Measurements from ENCODE around the gene MYH14. TPM values are rescaled to one million over a fixed set of nuclear protein-coding genes. Genes with fewer than 3 reads are reported as not detected.

Gene MYH14
- total and polyA plus RNA-seq, 9 of the 15 experiments (the other 6 are each of a cell fraction or from before 2014, with no cell fraction given): 0.04 to 0.86 (median 0.19) TPM; not detected in 2

GRCh38 chr19:50310759-50311465, 107.5 kb downstream of the MYH14 start:
- no peak for FAIRE-seq
- DNase-seq (ENCODE audit: extremely low read depth in 1 of 4, low spot score in 3 of 4): no peak
- 7% methylated on average over 9 of the region's 10 CpGs for WGBS (ENCODE audit: insufficient coverage, low coverage, missing lambda C conversion rate)
- intact Hi-C loops (cut with micrococcal nuclease): no loop called here
- Histone ChIP-seq H3K9me1 (ENCODE audit: control insufficient read depth, insufficient read depth, low read length) (no peaks in the 10 kb centered on the region), H3K4me1 (replicated peaks in 1 of 2; ENCODE audit: control insufficient read depth in 2 of 2, insufficient read depth in 2 of 2, low read length in 2 of 2) (peaks cover 0 to 41% of the 10 kb centered on the region in 2 experiments), H3K27me3 (ENCODE audit: control insufficient read depth in 2 of 2, insufficient read depth in 2 of 2, low read length in 2 of 2) (peaks cover 30 to 41% of the 10 kb centered on the region in 2 experiments), H3K36me3 (ENCODE audit: control insufficient read depth, insufficient read depth, low read length) (no peaks in the 10 kb centered on the region), H4K20me1 (replicated peaks; ENCODE audit: control insufficient read depth, insufficient read depth, low read length) (peaks cover 3% of the 10 kb centered on the region; the same call in 1 of the 2 replicates), H3K4me2 (ENCODE audit: insufficient read depth, low read length) (no peak overlapping the region), H3K4me3 (no peak overlapping the region), H2AFZ (ENCODE audit: low read depth, low read length) (no peak overlapping the region), H3K9ac (ENCODE audit: insufficient read depth in 1 of 2, low read depth in 2 of 2, low read length in 2 of 2) (no peak overlapping the region), H3K27ac (ENCODE audit: extremely low read depth, low read depth, low read length) (no peak overlapping the region), H3K9me3 (replicated peaks; ENCODE audit: control insufficient read depth, insufficient read depth, low read depth, low read length) (no peaks in the 10 kb centered on the region), H3K79me2 (ENCODE audit: control insufficient read depth, insufficient read depth, low read length) (no peaks in the 10 kb centered on the region)
- no TSS peak for BruUV-seq (replicated peaks)
- POLR2A ChIA-PET: interaction anchor here (1.1 to 1.9 kb wide), 2 partner anchors 11 to 15 kb away, joined by 3 to 6 read pairs; no protein-coding TSS in a partner anchor
- peak; percentile 88 for TF ChIP-seq BCOR (IDR thresholded peaks at IDR 0.05)
- peak; percentile 83 for TF ChIP-seq ATF3 (IDR thresholded peaks at IDR 0.05)
- TF ChIP-seq ATF3 (CRISPR knock-in tag; conservative IDR thresholded peaks at IDR 0.05): no peak
- TF ChIP-seq RBM25 (IDR thresholded peaks at IDR 0.05; ENCODE audit: low read depth, low read length, severe bottlenecking): peak; percentile 75
- TF ChIP-seq CEBPB (tag; IDR thresholded peaks at IDR 0.05): peak; percentile 88
- TF ChIP-seq SMARCA5 (IDR thresholded peaks at IDR 0.05): peak; percentile 74
- TF ChIP-seq CEBPG (CRISPR knock-in tag; IDR thresholded peaks at IDR 0.05): peak; percentile 85
- peak; percentile 50 to 83 for TF ChIP-seq CEBPG (tag; conservative IDR thresholded peaks at IDR 0.05 in 1 of 2, IDR thresholded peaks at IDR 0.05 in 1 of 2)
- no peak for TF ChIP-seq SREBF2 (CRISPR knock-in tag; IDR thresholded peaks at IDR 0.05)
- peak; percentile 33; the same call in 1 of the 2 replicates for TF ChIP-seq HDAC2 (IDR thresholded peaks at IDR 0.05)
- TF ChIP-seq MECOM (CRISPR knock-in tag; IDR thresholded peaks at IDR 0.05): no peak
- peak; percentile 88 for TF ChIP-seq ZFP36 (IDR thresholded peaks at IDR 0.05; ENCODE audit: low read depth, low read length, partially characterized antibody)
- TF ChIP-seq CHD4 (IDR thresholded peaks at IDR 0.05; ENCODE audit: insufficient read depth, insufficient replicate concordance, low read depth, low read length, poor library complexity, severe bottlenecking): peak; percentile 44
- TF ChIP-seq KDM1A (IDR thresholded peaks at IDR 0.05): peak in 1 of 2 experiments; percentile 59; a peak in 1 of 4 replicates
- peak in 1 of 2 experiments; percentile 56; a peak in 2 of 4 replicates for TF ChIP-seq RCOR1 (IDR thresholded peaks at IDR 0.05; ENCODE audit: borderline replicate concordance in 1 of 2, low read depth in 2 of 2, low read length in 2 of 2)
- TF ChIP-seq FOXA3 (CRISPR knock-in tag; conservative IDR thresholded peaks at IDR 0.05 in 1 of 2, IDR thresholded peaks at IDR 0.05 in 1 of 2): no peak
- CTCF ChIA-PET (ENCODE audit: low intra/inter-chr PET ratio): interaction anchor here (0.7 kb wide), 1 partner anchor 75 kb away, joined by 3 read pairs; no protein-coding TSS in a partner anchor
- in situ Hi-C loops (cut with MboI): no loop called here
- ATAC-seq: no peak

Measured in K562 (cell line).